HG02981 (cell line): ENCODE results near the gene C16orf92.

Experiments
- ATAC-seq: cut with Tn5 transposase; IDR thresholded peaks from one replicate; pipeline ENCODE4 v1.9.1; 2021; ENCODE audit warnings: mild to moderate bottlenecking, moderate library complexity; ENCODE audit not compliant: unreplicated experiment

C16orf92 gene

GRCh38 chr16:29988346-29989075, 34.5 kb upstream of the C16orf92 start:
- ATAC-seq, result no peak

GRCh38 chr16:29989111-29989858, 33.7 kb upstream of the C16orf92 start:
- no peak for ATAC-seq

- ATAC-seq, result no peak
Measured at GRCh38 chr16:29990034-29990433, 33.0 kb upstream of the C16orf92 start.

- no peak for ATAC-seq
Measured at GRCh38 chr16:29990883-29991570, 32.0 kb upstream of the C16orf92 start.

DNA sequence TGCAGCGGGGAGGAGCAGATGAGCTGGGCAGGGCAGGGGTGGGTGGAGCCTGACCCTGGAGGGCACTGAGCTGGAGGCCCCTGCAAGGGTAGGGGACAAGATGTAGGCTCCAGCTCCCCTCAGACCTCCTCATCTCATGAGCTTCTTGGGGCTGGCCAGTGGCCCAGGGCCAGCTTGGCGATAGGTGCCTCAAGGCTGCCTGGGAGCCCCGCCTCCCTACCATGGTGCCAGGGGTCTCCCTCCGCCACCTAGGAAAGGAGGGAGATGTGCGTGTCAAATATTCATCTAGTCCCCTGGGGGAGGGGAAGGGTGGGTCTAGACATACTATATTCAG, 31.5 kb upstream of the C16orf92 start:
- ATAC-seq, result no peak

GRCh38 chr16:29992344-29992967, 30.5 kb upstream of the C16orf92 start:
- ATAC-seq, result no peak

DNA sequence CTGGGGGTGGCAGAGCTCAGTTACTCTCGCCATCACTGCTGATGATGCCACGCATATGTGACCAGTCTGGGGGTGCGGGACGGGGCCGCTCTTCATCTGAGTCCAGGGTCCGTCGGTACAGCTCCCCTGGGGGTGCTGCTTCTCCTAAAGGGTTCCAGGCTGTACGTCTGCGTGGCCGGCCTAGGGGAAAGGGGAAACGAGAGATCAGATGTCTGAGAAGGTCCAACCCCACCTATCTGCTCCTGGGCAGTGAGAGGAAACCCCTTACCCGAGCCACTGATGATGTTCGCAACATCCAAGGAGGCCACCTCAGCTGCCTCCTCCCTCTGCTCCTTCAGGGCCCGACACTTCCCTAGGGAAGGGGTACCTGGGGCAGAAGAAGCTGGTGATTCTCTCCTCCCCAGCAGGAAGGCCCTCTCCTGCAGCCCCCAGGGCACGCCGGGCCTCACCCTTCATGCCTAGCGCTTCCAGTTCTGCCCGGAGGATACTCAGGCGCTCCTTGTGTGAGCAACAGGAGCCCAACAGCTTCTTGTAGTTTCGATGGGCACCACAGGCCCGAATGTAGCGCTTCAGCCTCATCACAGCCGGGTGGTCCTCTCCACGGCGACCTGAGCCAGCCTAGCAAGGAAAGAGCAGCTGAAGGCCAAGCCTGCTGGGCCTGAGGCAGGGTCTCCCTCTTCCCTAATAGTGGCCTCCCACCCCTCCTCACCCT, 29.7 kb upstream of the C16orf92 start:
- no peak for ATAC-seq

DNA sequence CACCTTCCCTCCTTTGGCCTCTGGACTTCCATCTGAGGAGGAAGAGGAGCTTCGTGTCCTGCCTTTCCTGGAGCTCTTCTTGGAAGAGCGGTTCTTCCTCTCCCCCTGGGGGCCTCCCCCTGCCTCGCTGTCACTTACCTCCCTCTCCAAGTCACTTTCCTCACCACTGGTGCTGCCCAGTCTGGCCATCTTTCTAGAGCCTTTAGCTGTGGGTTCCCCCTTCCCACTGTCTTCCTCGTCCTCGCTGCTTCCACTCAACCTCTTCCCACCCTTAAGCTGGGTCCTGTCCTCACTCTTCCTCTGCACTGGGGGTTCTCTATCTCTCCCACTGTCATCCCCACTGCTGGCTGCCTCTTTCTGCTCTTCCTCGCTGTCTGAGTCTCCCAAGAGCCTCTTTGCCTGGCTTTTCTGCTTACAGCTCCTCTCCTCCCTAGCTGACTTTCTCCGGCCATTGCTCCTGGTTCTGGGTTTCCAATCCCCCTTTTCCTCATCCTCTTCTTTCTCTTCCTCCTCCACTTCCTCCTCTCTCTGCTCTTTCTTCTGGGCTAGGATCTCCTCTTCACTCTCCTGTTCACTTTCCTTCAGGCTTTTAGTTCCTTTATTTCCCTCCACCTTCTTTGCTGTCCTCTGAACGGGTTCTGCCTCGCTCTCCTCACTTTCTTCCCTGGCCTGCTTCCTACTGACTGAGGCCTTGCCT, 28.9 kb upstream of the C16orf92 start:
- no peak for ATAC-seq

DNA sequence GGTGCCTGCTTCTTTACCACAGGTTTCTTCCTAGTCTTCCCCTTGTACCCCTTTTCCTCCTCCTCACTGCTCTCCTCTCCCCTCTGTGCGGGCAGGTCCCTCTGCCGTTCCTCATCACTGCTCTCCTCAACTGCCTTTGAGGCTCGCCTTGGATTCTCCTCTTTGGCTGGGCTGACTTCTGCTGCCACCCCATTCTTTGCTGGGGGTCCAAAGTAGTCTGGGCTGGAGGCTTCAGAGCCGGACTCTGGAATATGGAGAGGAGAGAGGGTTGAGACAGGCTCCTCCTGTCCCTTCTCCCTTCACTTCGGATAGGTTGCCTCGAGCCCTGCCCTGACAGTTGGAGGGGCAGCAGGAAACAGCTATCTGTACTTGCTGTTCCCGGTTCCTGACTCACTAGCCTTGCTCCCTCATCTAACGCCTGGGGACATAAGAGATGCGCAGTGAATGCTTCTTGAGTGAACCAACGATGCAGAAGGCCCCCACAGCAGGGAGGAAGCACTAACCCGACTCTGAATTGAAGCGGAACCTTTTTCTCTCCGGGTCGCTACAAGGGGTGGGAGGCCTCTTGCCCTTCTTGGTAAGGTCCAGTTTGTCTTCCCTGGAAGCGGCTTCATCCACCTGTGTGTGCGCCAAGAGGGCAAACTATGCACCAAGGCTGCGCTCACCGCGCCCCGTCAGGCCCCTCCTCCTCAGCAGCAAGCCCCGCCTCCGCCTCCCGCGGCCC, 28.2 kb upstream of the C16orf92 start:
- ATAC-seq, result no peak

DNA sequence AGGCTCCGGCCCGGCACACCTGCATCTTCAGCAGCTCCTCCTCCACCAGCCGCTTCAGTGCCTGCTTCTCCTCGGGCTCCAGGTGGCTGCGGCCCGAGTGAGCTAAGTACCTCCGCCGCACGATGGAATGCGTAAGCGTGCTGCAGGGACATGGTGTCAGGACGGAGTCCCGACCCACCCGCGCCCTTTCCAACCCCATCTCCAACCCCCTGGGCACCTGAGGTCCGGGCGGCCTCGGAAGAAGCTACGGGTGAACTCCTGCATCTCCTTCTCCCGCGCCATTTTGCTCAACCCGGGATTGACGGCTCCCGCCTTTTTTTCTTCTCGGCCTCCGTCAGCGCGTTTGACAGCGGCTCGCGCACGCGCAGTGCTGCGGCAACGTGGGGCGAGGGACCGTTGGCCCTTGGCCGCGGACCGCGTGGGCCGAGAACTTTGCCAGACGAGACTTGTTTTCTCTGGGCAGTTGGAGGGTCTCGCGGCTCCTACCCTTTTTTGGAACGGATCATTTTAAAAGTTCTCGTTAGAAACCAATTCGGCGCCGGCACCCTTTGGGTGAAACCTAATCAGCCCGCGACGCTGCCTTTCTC, 27.6 kb upstream of the C16orf92 start, which contains the start of gene HIRIP3:
Gene HIRIP3, minus strand, starts transcription at position 294 of the 587 bp plus-strand sequence. Its CDS starts 12 bp downstream, at position 282.
- ATAC-seq, result peak; percentile 32

- ATAC-seq, result peak; percentile 91
Measured at GRCh38 chr16:29995911-29996765, 26.9 kb upstream of the C16orf92 start, which contains the start of gene INO80E. TSS of gene INO80E (plus strand) at chr16:29996241. CDS start at chr16:29996311, 70 bp downstream.

GRCh38 chr16:29996766-29997250, 26.2 kb upstream of the C16orf92 start:
- ATAC-seq, result no peak

- ATAC-seq, result no peak
Measured at GRCh38 chr16:29999605-30000004, 23.4 kb upstream of the C16orf92 start.

- ATAC-seq, result no peak
Measured at GRCh38 chr16:30000735-30001631, 22.0 kb upstream of the C16orf92 start.

DNA sequence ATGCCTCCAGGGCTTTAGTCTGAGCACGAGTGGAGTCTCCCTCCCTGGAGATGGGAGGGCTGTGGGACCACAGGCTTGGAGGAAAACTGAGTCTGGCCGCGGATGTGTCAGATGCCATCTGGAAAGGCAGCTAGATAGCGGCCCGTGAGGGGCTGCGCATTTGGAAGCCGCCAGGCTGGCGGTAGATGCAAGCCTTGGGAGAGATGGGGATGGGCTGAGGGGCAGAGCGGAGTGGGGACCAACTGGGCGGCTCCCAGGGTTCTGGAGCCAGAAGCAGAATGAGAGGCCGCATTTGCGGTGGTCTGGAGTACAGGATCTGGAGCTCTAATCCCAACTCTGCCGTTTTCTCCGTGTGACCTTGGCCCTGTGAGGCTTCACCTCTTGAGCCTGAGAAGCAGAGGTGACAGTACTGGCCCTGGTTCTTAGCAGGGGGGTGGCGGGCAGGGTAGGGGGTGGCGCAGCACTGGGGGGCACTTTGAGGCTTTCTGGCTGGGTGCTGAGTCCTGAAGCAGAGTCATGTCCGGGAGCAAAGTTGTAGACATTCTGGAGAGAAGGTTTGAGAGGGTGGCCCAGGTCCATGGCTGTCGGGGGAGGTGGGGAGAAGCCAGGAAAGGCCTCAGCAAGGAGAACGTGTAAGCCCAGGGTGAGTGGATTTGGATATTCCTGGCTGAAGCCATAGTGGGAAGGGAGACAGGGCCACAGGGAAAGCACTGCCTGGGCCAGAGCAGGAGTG, 20.2 kb upstream of the C16orf92 start:
- no peak for ATAC-seq
